WTC11 (cell line): Measurements from ENCODE around the gene RASSF4. TPM values are rescaled to one million over a fixed set of nuclear protein-coding genes. Genes with fewer than 3 reads are reported as not detected.

Source experiments
- ATAC-seq: fragments of 200-7000 bp; cut with Tn5 transposase; 2 replicates; pipeline ENCODE4 v1.10.0; 2021; ENCODE audit warnings: mild to moderate bottlenecking, moderate library complexity
- CTCF ChIA-PET: fragments of 300-600 bp; sonication (Branson Sonifier 250); formaldehyde crosslinking; loops from one replicate; lab custom pipeline; 2021; ENCODE audit warnings: antibody characterized with exemption; lab: Charles Lee
- POLR2A ChIA-PET: fragments of 350-600 bp; sonication (Branson Sonifier 250); formaldehyde crosslinking; loops from one replicate; lab custom pipeline; 2021; ENCODE audit warnings: antibody characterized with exemption; lab: Charles Lee
- DNase-seq: peaks from one replicate; pipeline ENCODE4 v3.0.0; 2021; ENCODE audit warnings: low spot score
- H3K27ac Mint-ChIP-seq: 2 replicates; pipeline ENCODE4 v1.8.0; 2021; ENCODE audit warnings: mixed read lengths
- H3K27me3 Mint-ChIP-seq: 2 replicates; pipeline ENCODE4 v1.8.0; 2021; ENCODE audit warnings: low read depth, mild to moderate bottlenecking, moderate library complexity, mixed read lengths
- H3K36me3 Mint-ChIP-seq: 2 replicates; pipeline ENCODE4 v1.8.0; 2021; ENCODE audit warnings: mixed read lengths
- H3K4me1 Mint-ChIP-seq: 2 replicates; pipeline ENCODE4 v1.8.0; 2022; ENCODE audit warnings: mixed read lengths
- H3K4me3 Mint-ChIP-seq: 2 replicates; pipeline ENCODE4 v1.8.0; 2021; ENCODE audit warnings: mild to moderate bottlenecking, moderate library complexity, mixed read lengths
- H3K9me3 Mint-ChIP-seq: 2 replicates; pipeline ENCODE4 v1.8.0; 2021; ENCODE audit warnings: mixed read lengths
- ATF1 ChIP-seq: sonication (generic); formaldehyde crosslinking; IDR thresholded peaks from 2 replicates; pipeline ENCODE4 v1.8.1; 2023; ENCODE audit warnings: mild to moderate bottlenecking, moderate library complexity, missing genetic modification reagents
- ATF2 ChIP-seq: sonication (generic); formaldehyde crosslinking; IDR thresholded peaks from 2 replicates; pipeline ENCODE4 v1.8.1; 2022; ENCODE audit warnings: low read depth, missing genetic modification reagents, borderline replicate concordance
- ATF6 ChIP-seq: sonication (generic); formaldehyde crosslinking; IDR thresholded peaks from 2 replicates; pipeline ENCODE4 v1.8.1; 2023; ENCODE audit warnings: mild to moderate bottlenecking, missing genetic modification reagents
- CDX4 ChIP-seq: fragments of 250-450 bp; sonication (Bioruptor Pico); IDR thresholded peaks from 2 replicates; pipeline ENCODE4 v1.9.0; 2021; ENCODE audit warnings: moderate library complexity, mild to moderate bottlenecking, inconsistent platforms, borderline replicate concordance
- E2F1 ChIP-seq: sonication (generic); formaldehyde crosslinking; IDR thresholded peaks from 2 replicates; pipeline ENCODE4 v1.8.0; 2022; ENCODE audit warnings: mild to moderate bottlenecking, missing genetic modification reagents
- GABPB1 ChIP-seq: sonication (generic); formaldehyde crosslinking; IDR thresholded peaks from 2 replicates; pipeline ENCODE4 v1.8.1; 2023; ENCODE audit warnings: mild to moderate bottlenecking, missing genetic modification reagents
- HMGA2 ChIP-seq: fragments of 250-450 bp; sonication (Bioruptor Pico); IDR thresholded peaks from 2 replicates; pipeline ENCODE4 v1.4.0; 2021; ENCODE audit warnings: mild to moderate bottlenecking, moderate library complexity
- IRF2 ChIP-seq: sonication (generic); formaldehyde crosslinking; IDR thresholded peaks from 2 replicates; pipeline ENCODE4 v1.8.0; 2022; ENCODE audit warnings: low read depth, missing genetic modification reagents, borderline replicate concordance
- MXD4 ChIP-seq: fragments of 250-450 bp; sonication (Bioruptor Pico); IDR thresholded peaks from 2 replicates; pipeline ENCODE4 v1.8.0; 2021; ENCODE audit warnings: mild to moderate bottlenecking, moderate library complexity, borderline replicate concordance
- MYBL2 ChIP-seq: sonication (generic); formaldehyde crosslinking; IDR thresholded peaks from 2 replicates; pipeline ENCODE4 v1.8.1; 2023; ENCODE audit warnings: mild to moderate bottlenecking, moderate library complexity, missing genetic modification reagents
- NFYB ChIP-seq: sonication (generic); formaldehyde crosslinking; conservative IDR thresholded peaks from 2 replicates; pipeline ENCODE4 v1.8.0; 2022; ENCODE audit warnings: low read depth, missing genetic modification reagents
- PRDM15 ChIP-seq: sonication (generic); formaldehyde crosslinking; IDR thresholded peaks from 2 replicates; pipeline ENCODE4 v1.8.0; 2022; ENCODE audit warnings: missing genetic modification reagents
- PREB ChIP-seq: sonication (generic); formaldehyde crosslinking; IDR thresholded peaks from 2 replicates; pipeline ENCODE4 v1.8.1; 2022; ENCODE audit warnings: mild to moderate bottlenecking, missing genetic modification reagents, moderate library complexity, borderline replicate concordance
- TCF7 ChIP-seq: sonication (generic); formaldehyde crosslinking; IDR thresholded peaks from 2 replicates; pipeline ENCODE4 v1.8.0; 2022; ENCODE audit warnings: mild to moderate bottlenecking, low read depth, missing genetic modification reagents, moderate library complexity
- ZBTB21 ChIP-seq: sonication (generic); formaldehyde crosslinking; IDR thresholded peaks from 2 replicates; pipeline ENCODE4 v1.8.1; 2023; ENCODE audit warnings: mild to moderate bottlenecking, missing genetic modification reagents, borderline replicate concordance
- ZNF232 ChIP-seq: sonication (generic); formaldehyde crosslinking; IDR thresholded peaks from 2 replicates; pipeline ENCODE4 v1.8.0; 2022; ENCODE audit warnings: mild to moderate bottlenecking, missing genetic modification reagents
- ZNF416 ChIP-seq: fragments of 250-450 bp; sonication (Bioruptor Pico); IDR thresholded peaks from 2 replicates; pipeline ENCODE4 v1.9.0; 2021; ENCODE audit warnings: mild to moderate bottlenecking, inconsistent platforms
- ZNF423 ChIP-seq: fragments of 250-450 bp; sonication (Bioruptor Pico); IDR thresholded peaks from 2 replicates; pipeline ENCODE4 v2.1.2; 2022; ENCODE audit warnings: mild to moderate bottlenecking, moderate library complexity
- total RNA-seq: library from RNA; stranded (reverse); gene quantifications from 3 replicates; pipeline ENCODE4 v1.2.3, GENCODE V29; 2021

Gene RASSF4
- total RNA-seq, 1 experiment from 2014 or later, result 15.7 TPM

GRCh38 chr10:44909910-44910309 lies 49.7 kb upstream of the RASSF4 start:
- no peaks in the 10 kb centered on the region for H3K9me3 Mint-ChIP-seq
- TF ChIP-seq GABPB1, result no peak
- TF ChIP-seq CDX4 (CRISPR knock-in tag), result no peak
- no peak for TF ChIP-seq ATF2 (CRISPR knock-in tag)
- no peak for TF ChIP-seq ZNF232
- no peak for TF ChIP-seq ZBTB21 (CRISPR knock-in tag)
- TF ChIP-seq HMGA2 (CRISPR knock-in tag), result no peak
- TF ChIP-seq IRF2 (CRISPR knock-in tag), result no peak
- no peak for TF ChIP-seq MYBL2 (CRISPR knock-in tag)
- no peak for TF ChIP-seq TCF7 (CRISPR knock-in tag)
- no peak for TF ChIP-seq MXD4 (CRISPR knock-in tag)
- TF ChIP-seq ATF6, result no peak
- no peak for TF ChIP-seq ZNF423 (CRISPR knock-in tag)
- ATAC-seq (no peak), DNase-seq (no peak)
- no peaks in the 10 kb centered on the region; the same call in 1 of the 2 replicates for H3K27me3 Mint-ChIP-seq
- peaks cover 46% of the 10 kb centered on the region for H3K4me1 Mint-ChIP-seq
- ChIA-PET CTCF (interaction anchor here (2.3 to 4.3 kb wide), 2 partner anchors 15 to 23 kb away, joined by 14 to 25 read pairs; no protein-coding TSS in a partner anchor), POLR2A (no interaction called here)
- no peak overlapping the region for H3K27ac Mint-ChIP-seq
- no peak overlapping the region for H3K4me3 Mint-ChIP-seq
- no peaks in the 10 kb centered on the region for H3K36me3 Mint-ChIP-seq

GRCh38 chr10:44910602-44911001 lies 49.0 kb upstream of the RASSF4 start:
- Mint-ChIP-seq H3K4me1 (peaks cover 46% of the 10 kb centered on the region), H3K36me3 (no peaks in the 10 kb centered on the region), H3K27me3 (no peaks in the 10 kb centered on the region; the same call in 1 of the 2 replicates), H3K27ac (no peak overlapping the region), H3K9me3 (no peaks in the 10 kb centered on the region), H3K4me3 (no peak overlapping the region)
- ChIA-PET CTCF (interaction anchor here (1.4 to 4.3 kb wide), 5 partner anchors 15 to 80 kb away, joined by 4 to 25 read pairs (median 8); no protein-coding TSS in a partner anchor), POLR2A (no interaction called here)
- no peak for TF ChIP-seq IRF2 (CRISPR knock-in tag)
- DNase-seq (no peak), ATAC-seq (no peak)

- Mint-ChIP-seq H3K27me3 (no peaks in the 10 kb centered on the region; the same call in 1 of the 2 replicates), H3K27ac (no peak within 1 kb of the TSS), H3K4me1 (peaks cover 46% of the 10 kb centered on the region), H3K9me3 (no peaks in the 10 kb centered on the region), H3K4me3 (no peak within 1 kb of the TSS), H3K36me3 (no peaks in the 10 kb centered on the region)
- ChIA-PET POLR2A (no interaction called here), CTCF (interaction anchor here (1.4 to 4.3 kb wide), 5 partner anchors 14 to 79 kb away, joined by 4 to 25 read pairs (median 8); no protein-coding TSS in a partner anchor)
- ATAC-seq, result peak; percentile 92
- peak; percentile 54 for DNase-seq
- TF ChIP-seq ZNF416 (CRISPR knock-in tag), result no peak
- TF ChIP-seq PREB (CRISPR knock-in tag), result no peak
- TF ChIP-seq E2F1 (CRISPR knock-in tag), result no peak
- TF ChIP-seq NFYB (CRISPR knock-in tag), result no peak
- TF ChIP-seq ATF1 (CRISPR knock-in tag), result no peak
- 0 out of 2 replicates have a peak, but pooled peaks have one; percentile 43 for TF ChIP-seq PRDM15 (CRISPR knock-in tag)
These were observed 48.5 kb upstream of the RASSF4 start, which contains the start of gene TMEM72 for GRCh38 chr10:44911081-44911540. TSS of gene TMEM72 (plus strand) at chr10:44911337. CDS start at chr10:44911513, 176 bp downstream.
